Measurements from ENCODE around the gene VTI1A. TPM values are rescaled to one million over a fixed set of nuclear protein-coding genes. Genes with fewer than 3 reads are reported as not detected.
A peak's percentile ranks its signal among the peaks of the same experiment; 100 is the strongest.

VTI1A gene
- total RNA-seq, 2 experiments from 2014 or later: 27.1 to 33.4 TPM

DNA sequence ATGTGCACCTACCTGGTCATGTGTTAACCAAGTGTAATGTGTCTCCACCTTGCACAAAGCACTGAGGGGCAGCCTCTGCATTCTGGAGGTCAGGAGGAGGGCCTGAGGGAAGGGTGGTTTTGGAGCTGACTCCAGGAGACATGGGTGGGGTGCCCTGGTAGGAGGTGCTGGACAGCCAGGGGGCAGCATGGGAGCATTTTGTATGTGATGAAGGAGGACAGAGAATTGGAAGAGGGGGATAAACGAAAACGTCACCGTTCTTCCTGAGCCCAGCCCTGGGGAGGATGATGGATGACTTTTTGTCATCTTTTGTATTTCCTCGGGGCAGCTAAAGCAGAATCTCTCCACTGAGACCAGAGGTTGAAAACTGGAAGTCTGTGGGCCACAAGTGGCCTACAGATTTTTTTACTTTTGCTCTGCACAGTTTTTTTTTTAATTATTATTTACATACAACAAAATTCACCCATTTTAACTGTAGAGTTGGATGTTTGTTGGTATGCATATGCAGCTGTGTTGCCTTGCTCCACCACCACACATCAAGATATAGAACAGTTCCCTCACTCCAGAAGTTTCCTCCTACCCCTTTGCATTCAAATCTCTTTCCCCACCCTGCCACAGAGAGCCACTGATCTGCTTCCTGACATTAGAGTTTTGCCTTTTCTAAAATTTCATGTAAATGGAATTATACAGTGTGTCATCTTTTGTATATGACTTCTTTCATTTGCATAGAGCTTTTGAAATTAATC lies 242.5 kb downstream of the VTI1A start:
- no peaks in the 10 kb centered on the region for H3K27me3 Mint-ChIP-seq
- intact Hi-C loops (cut with DNase I, micrococcal nuclease): no loop called here
- peak; percentile 5 for DNase-seq
- ATAC-seq: no peak
- H3K4me3 Mint-ChIP-seq: no peak overlapping the region
- peaks cover 2% of the 10 kb centered on the region for H3K36me3 Mint-ChIP-seq (ENCODE audit: low read depth)
- no peaks in the 10 kb centered on the region for H3K9me3 Mint-ChIP-seq (ENCODE audit: low read depth)
- ChIA-PET CTCF (no interaction called here), POLR2A (no interaction called here)
- H3K4me1 Mint-ChIP-seq: no peaks in the 10 kb centered on the region
- no peak overlapping the region for H3K27ac Mint-ChIP-seq

DNA sequence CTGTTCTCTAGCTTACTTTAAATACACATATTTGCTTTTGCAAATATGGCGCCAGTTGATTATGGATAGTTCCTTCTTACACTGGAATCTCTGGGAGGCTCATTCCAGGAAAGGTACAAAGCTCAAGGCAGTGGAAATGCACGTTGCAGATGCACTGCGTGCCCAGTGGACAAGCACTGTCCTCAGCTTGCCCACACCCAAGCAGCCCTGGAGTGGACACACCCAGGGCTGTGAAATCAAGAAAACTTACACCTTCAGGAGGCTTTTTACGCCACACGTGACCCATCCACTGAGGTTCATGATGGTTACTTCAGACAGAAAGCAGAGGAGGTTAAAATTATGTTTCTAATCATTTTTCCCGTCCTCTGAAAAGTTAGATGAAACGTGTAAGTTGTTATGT lies 248.5 kb downstream of the VTI1A start:
- ChIA-PET CTCF (no interaction called here), POLR2A (interaction anchor here (0.6 kb wide), 1 partner anchor 9 kb away, joined by 3 read pairs; no protein-coding TSS in a partner anchor)
- H3K9me3 Mint-ChIP-seq (ENCODE audit: low read depth): no peaks in the 10 kb centered on the region
- ATAC-seq (no peak), DNase-seq (no peak)
- intact Hi-C loops (cut with DNase I, micrococcal nuclease): no loop called here
- H3K36me3 Mint-ChIP-seq (ENCODE audit: low read depth): peaks cover 4% of the 10 kb centered on the region
- no peaks in the 10 kb centered on the region for H3K4me1 Mint-ChIP-seq
- H3K27me3 Mint-ChIP-seq: no peaks in the 10 kb centered on the region
- H3K27ac Mint-ChIP-seq: no peak overlapping the region
- H3K4me3 Mint-ChIP-seq: no peak overlapping the region

DNA sequence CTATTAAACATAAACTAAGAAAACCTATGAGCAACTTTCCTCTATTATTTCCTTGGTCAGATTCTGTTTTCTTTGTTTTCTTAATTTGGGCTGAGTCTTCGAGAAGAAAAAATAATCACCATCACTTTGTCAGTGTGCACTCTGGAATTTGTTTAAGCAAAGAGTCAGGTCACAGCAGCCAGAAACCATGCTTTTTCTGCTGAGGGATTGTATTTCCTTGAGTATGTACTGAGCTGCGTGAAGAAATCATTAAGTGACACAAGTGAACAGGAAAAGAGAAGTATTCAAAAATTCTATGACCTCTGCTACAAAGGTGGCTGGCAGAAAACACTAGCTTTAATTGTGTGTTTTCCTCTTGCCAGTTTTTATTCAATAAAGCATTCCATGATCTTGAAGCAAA lies 249.6 kb downstream of the VTI1A start:
- Mint-ChIP-seq H3K4me1 (no peaks in the 10 kb centered on the region), H3K9me3 (ENCODE audit: low read depth) (no peaks in the 10 kb centered on the region), H3K4me3 (no peak overlapping the region), H3K27me3 (no peaks in the 10 kb centered on the region), H3K27ac (no peak overlapping the region), H3K36me3 (ENCODE audit: low read depth) (peaks cover 4% of the 10 kb centered on the region)
- ChIA-PET POLR2A (no interaction called here), CTCF (no interaction called here)
- DNase-seq (no peak), ATAC-seq (no peak)
- intact Hi-C loops (cut with DNase I, micrococcal nuclease): no loop called here

DNA sequence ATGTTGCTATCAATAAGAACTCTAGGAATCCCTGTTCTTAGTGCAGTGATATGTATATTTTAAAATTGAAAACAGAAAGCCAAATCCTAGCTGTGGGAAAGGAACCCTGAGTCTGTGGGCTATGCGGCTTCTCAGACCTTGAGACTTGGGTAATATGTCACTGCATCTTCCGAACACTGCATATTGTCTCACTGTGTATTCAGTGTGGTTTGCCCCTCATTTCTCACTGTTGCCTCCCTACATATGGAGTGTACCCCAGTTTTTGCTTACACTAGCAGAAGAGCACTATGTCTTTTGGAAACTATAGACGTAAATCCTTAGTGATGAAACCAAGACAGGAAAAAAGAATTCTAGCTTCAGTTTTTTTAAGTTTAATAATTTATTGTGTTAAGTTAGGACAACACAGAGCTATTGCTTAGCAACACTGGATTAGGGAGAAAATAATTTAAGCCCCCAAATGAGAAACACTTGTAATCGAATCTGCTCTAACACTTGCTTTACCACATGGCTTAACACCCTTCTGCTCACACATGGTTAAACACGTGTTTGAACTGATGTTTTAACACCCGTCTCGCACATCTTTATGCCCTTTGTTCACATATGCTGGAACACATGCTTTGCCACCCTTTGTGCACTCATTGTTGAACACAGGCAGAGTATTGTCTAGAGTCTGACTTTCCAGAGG lies 251.3 kb downstream of the VTI1A start:
- no peaks in the 10 kb centered on the region for H3K9me3 Mint-ChIP-seq (ENCODE audit: low read depth)
- ChIA-PET CTCF (interaction anchor here (0.6 kb wide), 1 partner anchor 835 kb away, joined by 3 read pairs; no protein-coding TSS in a partner anchor), POLR2A (interaction anchor here (0.7 kb wide), 1 partner anchor 80 kb away, joined by 3 read pairs; no protein-coding TSS in a partner anchor)
- no peaks in the 10 kb centered on the region for H3K4me1 Mint-ChIP-seq
- ATAC-seq (no peak), DNase-seq (no peak)
- intact Hi-C loops (cut with DNase I, micrococcal nuclease): no loop called here
- H3K27me3 Mint-ChIP-seq: no peaks in the 10 kb centered on the region
- no peak overlapping the region for H3K27ac Mint-ChIP-seq
- H3K4me3 Mint-ChIP-seq: no peak overlapping the region
- peaks cover 4% of the 10 kb centered on the region for H3K36me3 Mint-ChIP-seq (ENCODE audit: low read depth)

DNA sequence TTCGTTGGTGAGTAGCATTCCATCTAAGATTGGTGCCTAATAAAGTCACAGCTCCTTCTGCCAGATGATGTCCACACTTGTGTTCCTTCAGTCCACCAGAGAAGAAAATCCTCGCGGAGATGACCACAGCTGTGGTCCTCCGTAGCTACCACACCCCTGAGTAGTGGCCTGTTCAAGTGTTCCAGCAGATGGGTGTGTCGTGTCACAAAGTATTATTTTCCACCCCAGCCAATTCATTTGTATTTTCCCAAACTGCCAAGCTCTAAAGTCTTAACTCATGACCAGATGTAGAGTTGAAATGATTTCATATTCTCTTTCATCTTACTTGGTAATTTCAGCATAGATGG lies 251.8 kb downstream of the VTI1A start:
- no peaks in the 10 kb centered on the region for H3K9me3 Mint-ChIP-seq (ENCODE audit: low read depth)
- CTCF ChIA-PET: interaction anchor here (0.6 to 1.0 kb wide), 2 partner anchors 29 to 835 kb away, joined by 3 read pairs; no protein-coding TSS in a partner anchor
- POLR2A ChIA-PET: no interaction called here
- H3K27me3 Mint-ChIP-seq: no peaks in the 10 kb centered on the region
- ATAC-seq (no peak), DNase-seq (no peak)
- no peak overlapping the region for H3K27ac Mint-ChIP-seq
- H3K36me3 Mint-ChIP-seq (ENCODE audit: low read depth): peaks cover 4% of the 10 kb centered on the region
- intact Hi-C loops (cut with DNase I, micrococcal nuclease): no loop called here
- no peak overlapping the region for H3K4me3 Mint-ChIP-seq
- H3K4me1 Mint-ChIP-seq: no peaks in the 10 kb centered on the region

DNA sequence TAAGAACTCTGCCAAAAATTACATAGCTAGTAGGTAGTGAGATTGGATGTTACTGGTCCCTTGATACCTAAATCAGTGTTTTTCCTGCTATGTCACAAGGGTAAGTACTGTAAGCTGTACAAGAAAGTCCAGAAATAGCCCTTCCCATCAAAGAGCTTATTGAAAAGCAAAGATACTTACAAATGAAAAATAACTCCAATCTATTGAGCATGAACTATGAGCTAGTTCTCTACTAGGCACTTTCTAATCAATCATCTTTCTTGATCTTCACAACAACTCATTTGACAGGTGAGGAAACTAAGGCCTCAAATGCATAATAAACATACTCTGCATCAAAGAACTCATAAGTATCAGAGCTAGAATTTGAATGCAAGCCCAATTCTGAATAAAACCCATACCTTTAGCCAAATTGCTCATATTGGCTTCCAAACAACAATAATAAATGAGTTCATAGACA lies 253.2 kb downstream of the VTI1A start:
- ChIA-PET POLR2A (no interaction called here), CTCF (no interaction called here)
- no peak overlapping the region for H3K27ac Mint-ChIP-seq
- ATAC-seq: no peak
- no peaks in the 10 kb centered on the region for H3K4me1 Mint-ChIP-seq
- H3K9me3 Mint-ChIP-seq (ENCODE audit: low read depth): no peaks in the 10 kb centered on the region
- no peak for DNase-seq
- H3K27me3 Mint-ChIP-seq: no peaks in the 10 kb centered on the region
- peaks cover 4% of the 10 kb centered on the region for H3K36me3 Mint-ChIP-seq (ENCODE audit: low read depth)
- no peak overlapping the region for H3K4me3 Mint-ChIP-seq
- intact Hi-C loops (cut with DNase I, micrococcal nuclease): no loop called here

DNA sequence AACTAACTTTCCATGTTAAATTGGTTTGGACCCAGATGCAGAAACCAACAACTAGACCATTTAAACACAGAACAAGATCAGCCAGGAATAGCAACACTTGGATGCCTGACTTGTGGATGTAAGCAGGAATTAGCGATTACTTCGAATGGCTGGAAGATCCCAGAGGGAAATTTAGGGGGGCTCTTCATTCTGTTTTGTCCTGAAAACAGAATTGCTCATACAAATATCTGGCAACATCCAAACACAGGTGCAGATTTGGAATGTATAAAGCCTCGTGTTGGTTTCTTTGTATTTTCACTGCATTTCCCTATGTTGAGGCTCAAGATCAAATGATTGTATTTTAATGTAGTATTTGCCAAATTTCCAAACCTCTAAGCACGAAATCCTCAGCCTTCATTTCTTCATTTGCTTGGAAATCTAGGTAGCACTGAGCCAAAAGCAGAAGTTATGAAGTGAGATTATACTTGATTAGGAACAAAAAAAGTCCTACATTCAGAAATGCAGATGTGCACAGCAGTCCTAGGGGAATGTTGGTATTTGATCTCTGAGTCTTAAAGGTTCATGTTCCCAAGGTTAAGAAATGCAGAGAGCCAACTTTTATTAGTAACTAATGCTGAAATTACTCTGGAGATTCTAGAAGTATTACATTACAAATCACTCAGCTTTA lies 254.3 kb downstream of the VTI1A start:
- POLR2A ChIA-PET: no interaction called here
- Mint-ChIP-seq H3K4me1 (no peaks in the 10 kb centered on the region), H3K27me3 (no peaks in the 10 kb centered on the region)

DNA sequence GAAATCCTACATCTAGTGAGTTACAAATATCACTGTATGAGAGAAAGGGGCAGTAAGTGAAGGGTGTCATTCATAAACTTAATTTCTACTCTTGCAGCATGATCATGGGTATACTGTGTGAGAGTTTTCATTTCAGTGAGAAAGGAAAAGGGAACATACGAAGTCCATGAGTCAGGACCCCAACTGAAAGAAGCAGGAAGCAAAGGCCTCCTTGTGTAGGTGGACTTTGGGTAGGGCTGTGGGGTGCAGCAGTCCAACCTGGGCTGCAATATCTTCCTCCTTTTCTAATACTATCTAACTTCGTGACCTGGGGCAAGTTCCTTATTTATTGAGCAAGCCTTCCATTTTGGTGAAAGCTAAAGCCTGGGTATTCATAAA lies 254.9 kb downstream of the VTI1A start:
- Mint-ChIP-seq H3K9me3 (ENCODE audit: low read depth) (no peaks in the 10 kb centered on the region), H3K4me3 (no peak overlapping the region), H3K36me3 (ENCODE audit: low read depth) (peaks cover 7% of the 10 kb centered on the region), H3K4me1 (peaks cover 2% of the 10 kb centered on the region), H3K27me3 (no peaks in the 10 kb centered on the region), H3K27ac (no peak overlapping the region)
- ChIA-PET POLR2A (no interaction called here), CTCF (no interaction called here)
- no peak for ATAC-seq
- intact Hi-C loops (cut with DNase I, micrococcal nuclease): no loop called here
- DNase-seq: no peak

More for the DNA sequence above, 254.3 kb downstream of the VTI1A start:
- H3K27ac Mint-ChIP-seq: no peak overlapping the region
- H3K36me3 Mint-ChIP-seq (ENCODE audit: low read depth): peaks cover 7% of the 10 kb centered on the region
- H3K9me3 Mint-ChIP-seq (ENCODE audit: low read depth): no peaks in the 10 kb centered on the region
- H3K4me3 Mint-ChIP-seq: no peak overlapping the region
- intact Hi-C loops (cut with DNase I, micrococcal nuclease): no loop called here
- ATAC-seq (no peak), DNase-seq (no peak)
- CTCF ChIA-PET: no interaction called here

DNA sequence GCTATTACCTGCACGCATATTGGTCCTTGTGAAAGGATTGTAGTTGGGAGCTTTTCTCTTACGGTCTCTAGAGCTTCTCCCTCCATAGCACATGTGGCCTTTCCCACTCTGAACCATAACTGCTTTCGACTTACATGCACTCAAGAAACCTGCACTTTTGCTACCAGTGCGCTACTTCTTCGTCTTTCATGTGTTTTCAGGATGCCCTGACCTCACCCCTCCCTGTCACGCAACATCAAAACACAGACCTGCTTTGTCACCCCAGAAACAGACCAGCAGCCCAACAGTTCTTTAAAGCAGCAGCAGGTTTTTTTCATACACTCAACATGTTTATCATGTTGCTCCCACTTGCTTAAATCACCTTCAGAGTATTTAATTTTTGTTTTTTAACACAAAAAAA lies 259.6 kb downstream of the VTI1A start:
- POLR2A ChIA-PET: no interaction called here
- Mint-ChIP-seq H3K4me1 (peaks cover 2% of the 10 kb centered on the region), H3K36me3 (ENCODE audit: low read depth) (peaks cover 8% of the 10 kb centered on the region), H3K4me3 (no peak overlapping the region), H3K27ac (no peak overlapping the region), H3K9me3 (ENCODE audit: low read depth) (no peaks in the 10 kb centered on the region), H3K27me3 (no peaks in the 10 kb centered on the region)
- intact Hi-C loops (cut with DNase I, micrococcal nuclease): no loop called here
- DNase-seq: no peak
- no peak for ATAC-seq
- CTCF ChIA-PET: interaction anchor here (0.5 to 0.9 kb wide), 2 partner anchors 10 to 15 kb away, joined by 3 to 4 read pairs; no protein-coding TSS in a partner anchor

DNA sequence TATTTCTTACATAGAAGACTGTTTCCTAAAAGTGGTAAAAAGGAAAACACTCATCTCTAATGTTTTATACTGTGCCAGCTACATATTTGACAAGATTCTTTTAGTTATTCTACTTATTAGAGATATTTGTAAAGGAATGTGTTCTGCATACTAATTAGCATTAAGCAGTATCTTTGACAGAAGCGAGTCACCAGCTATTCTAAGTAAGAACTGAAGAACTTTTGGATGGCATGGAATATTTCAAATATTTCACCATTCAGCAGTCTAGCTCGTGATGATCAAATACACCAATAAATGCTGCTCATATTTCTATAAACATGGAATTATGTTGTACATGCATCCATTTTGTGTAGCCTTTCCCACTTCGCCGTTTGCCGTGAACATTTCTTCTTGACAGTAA lies 261.4 kb downstream of the VTI1A start:
- no peak for DNase-seq
- CTCF ChIA-PET: interaction anchor here (0.5 to 0.8 kb wide), 2 partner anchors 13 to 29 kb away, joined by 3 to 4 read pairs; no protein-coding TSS in a partner anchor
- intact Hi-C loops (cut with DNase I, micrococcal nuclease): no loop called here
- Mint-ChIP-seq H3K4me3 (no peak overlapping the region), H3K27me3 (no peaks in the 10 kb centered on the region), H3K4me1 (peaks cover 2% of the 10 kb centered on the region), H3K27ac (no peak overlapping the region), H3K36me3 (ENCODE audit: low read depth) (peaks cover 8% of the 10 kb centered on the region), H3K9me3 (ENCODE audit: low read depth) (no peaks in the 10 kb centered on the region)
- POLR2A ChIA-PET: no interaction called here
- no peak for ATAC-seq

DNA sequence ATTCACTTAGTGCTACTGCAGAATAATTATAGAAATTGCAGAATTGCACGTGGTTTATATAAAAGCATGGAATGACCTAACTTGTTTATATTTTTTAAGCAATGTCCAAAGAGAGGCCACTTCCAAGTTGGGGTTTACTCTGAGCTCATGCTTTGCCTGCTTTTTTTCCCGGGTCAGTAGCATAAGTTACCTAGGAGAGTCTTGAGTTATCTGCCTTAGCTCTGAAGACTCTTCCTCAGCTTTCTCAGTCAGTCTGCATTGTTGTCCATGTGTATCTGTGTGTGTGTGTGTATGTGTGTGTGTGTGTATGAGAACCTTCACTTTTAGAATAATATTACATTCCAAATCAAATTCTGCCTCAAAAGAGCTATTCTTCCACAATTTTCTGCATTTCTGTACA lies 263.5 kb downstream of the VTI1A start:
- H3K36me3 Mint-ChIP-seq (ENCODE audit: low read depth): peaks cover 15% of the 10 kb centered on the region
- ChIA-PET POLR2A (no interaction called here), CTCF (no interaction called here)
- no peak for DNase-seq
- peaks cover 2% of the 10 kb centered on the region for H3K4me1 Mint-ChIP-seq
- intact Hi-C loops (cut with DNase I, micrococcal nuclease): no loop called here
- H3K27me3 Mint-ChIP-seq: no peaks in the 10 kb centered on the region
- no peak overlapping the region for H3K4me3 Mint-ChIP-seq
- H3K27ac Mint-ChIP-seq: no peak overlapping the region
- H3K9me3 Mint-ChIP-seq (ENCODE audit: low read depth): no peaks in the 10 kb centered on the region
- ATAC-seq: no peak

DNA sequence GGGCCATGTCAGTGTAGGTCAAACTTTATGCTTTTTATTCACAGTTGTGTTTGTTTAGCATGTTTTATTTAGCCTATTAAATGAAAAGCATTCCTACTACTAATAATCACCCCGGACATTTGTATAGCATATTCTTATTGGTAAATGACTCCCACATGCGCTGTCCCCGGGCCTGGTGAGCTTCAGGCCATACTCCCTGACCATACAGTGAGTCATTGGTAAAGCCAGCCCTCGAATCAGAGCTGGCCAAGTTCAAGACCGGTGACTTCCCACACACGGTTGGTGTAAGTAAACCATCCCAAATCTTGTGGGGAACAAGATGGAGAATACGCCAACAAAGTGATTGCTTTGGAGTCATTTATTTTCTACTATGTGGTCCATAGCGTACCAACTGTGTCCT lies 264.4 kb downstream of the VTI1A start:
- H3K9me3 Mint-ChIP-seq (ENCODE audit: low read depth): no peaks in the 10 kb centered on the region
- intact Hi-C loops (cut with DNase I, micrococcal nuclease): no loop called here
- ChIA-PET CTCF (no interaction called here), POLR2A (no interaction called here)
- H3K27me3 Mint-ChIP-seq: no peaks in the 10 kb centered on the region
- H3K27ac Mint-ChIP-seq: no peak overlapping the region
- no peak for ATAC-seq
- H3K4me3 Mint-ChIP-seq: no peak overlapping the region
- no peak for DNase-seq
- H3K36me3 Mint-ChIP-seq (ENCODE audit: low read depth): peaks cover 18% of the 10 kb centered on the region
- peaks cover 2% of the 10 kb centered on the region for H3K4me1 Mint-ChIP-seq
